ENCODE results near the gene C6orf120. TPM values are rescaled to one million over a fixed set of nuclear protein-coding genes. Genes with fewer than 3 reads are reported as not detected.

The C6orf120 gene
- total RNA-seq, 3 donors from 2014 or later (not counting 1 experiment from before 2014, with no cell fraction given), result 13.9 to 17.3 (median 16.6) TPM

GRCh38 chr6:169723200-169723909 lies 21.4 kb downstream of the C6orf120 start:
- TF ChIP-seq CTCF (IDR thresholded peaks at IDR 0.05), result no peak
- ATAC-seq (peak; percentile 42 to 55 (median 52)), DNase-seq (peak; percentile 59 to 80)
- under 1% methylated on average over 70 of the region's 70 CpGs for WGBS (ENCODE audit: insufficient coverage)
- peak overlapping the region; percentile 93 for H3K4me3 Mint-ChIP-seq
- no peaks in the 10 kb centered on the region for H3K27me3 Mint-ChIP-seq (ENCODE audit: low read depth in 2 of 2)
- Histone ChIP-seq H3K4me1 (ENCODE audit: control insufficient read depth, insufficient read depth, low read length) (peaks cover 16% of the 10 kb centered on the region), H3K36me3 (ENCODE audit: control insufficient read depth, insufficient read depth, low read length) (no peaks in the 10 kb centered on the region), H3K27me3 (ENCODE audit: control insufficient read depth, insufficient read depth, low read length) (no peaks in the 10 kb centered on the region), H3K27ac (ENCODE audit: low read length) (peak overlapping the region; percentile 67), H3K4me3 (ENCODE audit: low read length) (peak overlapping the region; percentile 74), H3K9me3 (ENCODE audit: control insufficient read depth, insufficient read depth, low read length) (no peaks in the 10 kb centered on the region)
- H3K9me3 Mint-ChIP-seq, result no peaks in the 10 kb centered on the region
- intact Hi-C loops (cut with micrococcal nuclease), result loop anchor here (1.0 kb wide), 1 partner anchor 21 kb away; the partner anchor contains the start of genes C6orf120 and WDR27
- H3K27ac Mint-ChIP-seq, result peak overlapping the region; percentile 86 to 93
- peaks cover 12 to 16% of the 10 kb centered on the region in 2 donors for H3K4me1 Mint-ChIP-seq
- H3K36me3 Mint-ChIP-seq, result no peaks in the 10 kb centered on the region

DNA sequence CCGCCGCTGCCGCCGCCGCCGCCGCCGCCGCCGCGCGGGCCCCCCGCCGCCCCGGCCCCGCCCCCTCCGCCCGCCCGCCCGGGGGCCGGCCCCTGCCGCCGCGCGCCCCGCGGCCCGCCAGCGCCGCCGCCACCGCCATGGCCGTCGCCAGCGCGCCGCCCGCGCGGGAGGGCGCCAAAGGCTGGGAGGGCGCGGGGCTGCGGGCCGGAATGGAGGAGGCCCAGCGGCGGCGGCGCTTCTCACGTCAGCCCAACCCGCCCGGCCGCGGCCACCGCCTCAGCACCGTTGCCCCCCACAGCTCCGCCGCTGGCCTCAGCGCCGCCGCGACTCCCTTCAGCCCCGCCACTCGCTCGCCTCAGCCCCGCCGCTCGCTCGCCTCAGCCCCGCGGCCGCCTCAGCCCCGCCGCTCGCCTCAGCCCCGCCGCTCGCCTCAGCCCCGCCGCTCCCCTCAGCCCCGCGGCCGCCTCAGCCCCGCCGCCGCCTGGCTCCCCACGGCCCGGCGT lies 22.1 kb downstream of the C6orf120 start:
- no peak for TF ChIP-seq CTCF (IDR thresholded peaks at IDR 0.05)
- Histone ChIP-seq H3K9me3 (ENCODE audit: control insufficient read depth, insufficient read depth, low read length) (no peaks in the 10 kb centered on the region), H3K4me1 (ENCODE audit: control insufficient read depth, insufficient read depth, low read length) (peaks cover 16% of the 10 kb centered on the region), H3K4me3 (ENCODE audit: low read length) (no peak overlapping the region), H3K36me3 (ENCODE audit: control insufficient read depth, insufficient read depth, low read length) (no peaks in the 10 kb centered on the region), H3K27me3 (ENCODE audit: control insufficient read depth, insufficient read depth, low read length) (no peaks in the 10 kb centered on the region), H3K27ac (ENCODE audit: low read length) (no peak overlapping the region)
- Mint-ChIP-seq H3K36me3 (no peaks in the 10 kb centered on the region), H3K4me1 (peaks cover 12 to 16% of the 10 kb centered on the region in 2 donors), H3K27ac (no peak overlapping the region), H3K4me3 (peak overlapping the region; percentile 64), H3K27me3 (ENCODE audit: low read depth in 2 of 2) (no peaks in the 10 kb centered on the region), H3K9me3 (no peaks in the 10 kb centered on the region)
- WGBS (ENCODE audit: insufficient coverage), result under 1% methylated on average over 89 of the region's 89 CpGs
- ATAC-seq (peak; percentile 46 to 68 (median 64)), DNase-seq (peak; percentile 43 to 77)
- intact Hi-C loops (cut with micrococcal nuclease), result loop anchor here (1.0 to 2.0 kb wide), 2 partner anchors 22 to 27 kb away; partner anchors contain the start of genes C6orf120, DYNLT2, ERMARD and WDR27

DNA sequence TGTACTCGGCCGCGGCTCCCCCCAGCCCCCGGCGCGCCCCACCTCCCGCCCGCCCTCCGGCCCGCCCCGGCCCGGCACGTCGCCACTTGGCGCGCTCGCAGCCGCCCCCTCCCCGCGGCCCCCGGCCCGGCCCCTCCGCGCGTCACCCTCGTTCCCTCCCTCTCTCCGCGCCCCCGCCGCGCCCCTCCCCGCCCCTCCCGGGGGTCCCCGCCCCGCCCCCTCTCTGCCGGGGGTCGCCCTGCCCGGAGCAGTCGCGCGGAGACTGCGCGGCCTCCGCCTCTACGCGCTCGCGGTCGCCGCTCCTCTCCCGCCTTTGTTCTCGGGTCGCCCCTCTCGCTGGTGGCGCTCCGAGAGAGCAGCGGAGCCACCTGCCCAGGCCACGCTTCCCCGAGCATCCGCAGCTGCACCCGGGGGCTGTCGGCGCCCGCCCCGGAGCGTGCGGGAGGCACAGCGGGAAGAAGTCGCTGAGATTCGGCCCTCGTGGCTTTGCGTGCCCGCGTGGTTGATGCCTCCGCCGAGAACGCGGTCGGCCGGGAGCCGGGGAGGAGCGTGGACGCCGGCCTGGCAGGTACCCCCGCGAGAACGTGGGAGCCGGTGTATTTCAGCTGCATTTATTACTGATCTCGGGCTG lies 22.7 kb downstream of the C6orf120 start, which contains the start of gene PHF10:
TSS of gene PHF10 (minus strand) at position 7 of the 631 bp plus-strand sequence. CDS start 569 bp downstream, outside the sequence.
- Mint-ChIP-seq H3K4me3 (peak within 1 kb of the TSS; percentile 93), H3K27ac (peak within 1 kb of the TSS; percentile 86 to 93), H3K4me1 (peaks cover 12 to 16% of the 10 kb centered on the region in 2 donors), H3K36me3 (no peaks in the 10 kb centered on the region), H3K27me3 (ENCODE audit: low read depth in 2 of 2) (no peaks in the 10 kb centered on the region), H3K9me3 (no peaks in the 10 kb centered on the region)
- H3K9me3 ChIP-seq (ENCODE audit: control insufficient read depth, insufficient read depth, low read length), result no peaks in the 10 kb centered on the region
- peak within 1 kb of the TSS; percentile 67 for H3K27ac ChIP-seq (ENCODE audit: low read length)
- H3K27me3 ChIP-seq (ENCODE audit: control insufficient read depth, insufficient read depth, low read length), result no peaks in the 10 kb centered on the region
- no peak for TF ChIP-seq CTCF (IDR thresholded peaks at IDR 0.05)
- peak within 1 kb of the TSS; percentile 74 for H3K4me3 ChIP-seq (ENCODE audit: low read length)
- intact Hi-C loops (cut with micrococcal nuclease), result loop anchor here (2.0 kb wide), 1 partner anchor 26 kb away; the partner anchor contains the start of genes DYNLT2 and ERMARD
- DNase-seq, result peak; percentile 51 to 76
- no peaks in the 10 kb centered on the region for H3K36me3 ChIP-seq (ENCODE audit: control insufficient read depth, insufficient read depth, low read length)
- peaks cover 16% of the 10 kb centered on the region for H3K4me1 ChIP-seq (ENCODE audit: control insufficient read depth, insufficient read depth, low read length)
- peak; percentile 60 to 75 (median 64) for ATAC-seq
- under 1% methylated on average over 74 of the region's 89 CpGs for WGBS (ENCODE audit: insufficient coverage)

Measured in natural killer cell (primary cell).